ENCODE results near the gene PIH1D1.
A peak's percentile ranks its signal among the peaks of the same experiment; 100 is the strongest.

Gene PIH1D1

GRCh38 chr19:49425922-49426592, 25.6 kb downstream of the PIH1D1 start (continued):
- no peak for TF ChIP-seq RBAK (tag by site-specific recombination; IDR thresholded peaks at IDR 0.05)
- no peak for TF ChIP-seq ZNF266 (tag by site-specific recombination; IDR thresholded peaks at IDR 0.05; ENCODE audit: low read depth)
- TF ChIP-seq OSR2 (tag by site-specific recombination; IDR thresholded peaks at IDR 0.05) = no peak
- TF ChIP-seq ZFP3 (tag by site-specific recombination; IDR thresholded peaks at IDR 0.05; ENCODE audit: low read depth) = no peak
- no peak for TF ChIP-seq ZNF792 (tag by site-specific recombination; IDR thresholded peaks at IDR 0.05)
- TF ChIP-seq CTCF (tag by site-specific recombination; IDR thresholded peaks at IDR 0.05) = no peak
- TF ChIP-seq IKZF3 (tag by site-specific recombination; IDR thresholded peaks at IDR 0.05) = peak; percentile 68
- TF ChIP-seq ZXDB (tag by site-specific recombination; IDR thresholded peaks at IDR 0.05) = no peak
- no peak for TF ChIP-seq ZNF830 (tag by site-specific recombination; IDR thresholded peaks at IDR 0.05; ENCODE audit: low read depth)
- no peak for TF ChIP-seq ZNF449 (tag by site-specific recombination; IDR thresholded peaks at IDR 0.05)
- no peak for TF ChIP-seq ZNF600 (tag by site-specific recombination; IDR thresholded peaks at IDR 0.05)
- peak; percentile 95 for TF ChIP-seq SCRT2 (tag by site-specific recombination; IDR thresholded peaks at IDR 0.05)
- no peak for TF ChIP-seq ZNF654 (tag by site-specific recombination; IDR thresholded peaks at IDR 0.05; ENCODE audit: low read depth)
- no peak for TF ChIP-seq GFI1B (tag by site-specific recombination; IDR thresholded peaks at IDR 0.05)
- TF ChIP-seq ZNF785 (tag by site-specific recombination; IDR thresholded peaks at IDR 0.05) = no peak
- TF ChIP-seq ZBTB11 (tag by site-specific recombination; conservative IDR thresholded peaks at IDR 0.05; ENCODE audit: low read depth) = no peak
- peak; percentile 28; the same call in 1 of the 2 replicates for TF ChIP-seq EGR2 (tag by site-specific recombination; IDR thresholded peaks at IDR 0.05; ENCODE audit: low read depth)
- no peak for TF ChIP-seq ZNF544 (tag by site-specific recombination; IDR thresholded peaks at IDR 0.05)
- TF ChIP-seq ZSCAN30 (tag by site-specific recombination; IDR thresholded peaks at IDR 0.05) = no peak
- no peak for TF ChIP-seq ZNF473 (tag by site-specific recombination; IDR thresholded peaks at IDR 0.05)
- no peak for TF ChIP-seq ZNF558 (tag by site-specific recombination; IDR thresholded peaks at IDR 0.05)
- TF ChIP-seq ZNF202 (tag by site-specific recombination; IDR thresholded peaks at IDR 0.05; ENCODE audit: borderline replicate concordance) = no peak
- TF ChIP-seq ZNF248 (tag by site-specific recombination; IDR thresholded peaks at IDR 0.05) = no peak
- TF ChIP-seq KLF16 (tag by site-specific recombination; IDR thresholded peaks at IDR 0.05) = peak; percentile 48; the same call in 1 of the 2 replicates
- TF ChIP-seq GLIS2 (tag by site-specific recombination; IDR thresholded peaks at IDR 0.05) = peak; percentile 20; the same call in 1 of the 2 replicates
- no peak; the same call in 1 of the 2 replicates for TF ChIP-seq PATZ1 (tag by site-specific recombination; IDR thresholded peaks at IDR 0.05)
- TF ChIP-seq ZNF585B (tag by site-specific recombination; IDR thresholded peaks at IDR 0.05) = no peak
- no peak for TF ChIP-seq ZNF280C (tag by site-specific recombination; IDR thresholded peaks at IDR 0.05)
- no peak for TF ChIP-seq ZFP41 (tag by site-specific recombination; IDR thresholded peaks at IDR 0.05; ENCODE audit: borderline replicate concordance)
- no peak for TF ChIP-seq TCF7L2 (IDR thresholded peaks at IDR 0.05; ENCODE audit: borderline replicate concordance, low read depth, low read length)
- TF ChIP-seq ZNF112 (tag by site-specific recombination; IDR thresholded peaks at IDR 0.05) = no peak
